Stimulated activated CD4-positive, alpha-beta T cell treated with anti-CD3 and anti-CD28 coated beads, Interleukin-15, amount 100 ng/mL, for 48 hours (primary cell): ENCODE data around the gene ASB8.

Experiments
- DNase-seq, 2 donors: peaks; one replicate each; pipeline ENCODE4 v3.0.0-alpha.2; 2020; ENCODE audit warnings: low read depth in 2 of 2

Gene ASB8

GRCh38 chr12:48157018-48157888 lies at the start of gene ASB8:
TSS of gene ASB8 (minus strand) at chr12:48157515. CDS start at chr12:48153496, 4,019 bp downstream.
- DNase-seq: peak; percentile 97 to 98

- no peak for DNase-seq
These were observed 45.9 kb upstream of the ASB8 start, which contains the start of gene OR10AD1 for GRCh38 chr12:48203192-48203591. TSS of gene OR10AD1 (minus strand) at chr12:48203292. CDS start at chr12:48203292, 0 bp downstream.

- DNase-seq: no peak
These were observed 45.5 kb upstream of the ASB8 start for GRCh38 chr12:48202766-48203165.

GRCh38 chr12:48201516-48201915 lies 44.2 kb upstream of the ASB8 start:
- DNase-seq: no peak

GRCh38 chr12:48201091-48201490 lies 43.8 kb upstream of the ASB8 start:
- no peak for DNase-seq

GRCh38 chr12:48199774-48200221 lies 42.5 kb upstream of the ASB8 start:
- no peak for DNase-seq

- no peak for DNase-seq
These were observed 41.7 kb upstream of the ASB8 start for GRCh38 chr12:48198985-48199384.

- DNase-seq: no peak
These were observed 41.3 kb upstream of the ASB8 start for GRCh38 chr12:48198672-48198971.

GRCh38 chr12:48197971-48198671 lies 40.8 kb upstream of the ASB8 start:
- peak; percentile 89 to 91 for DNase-seq

- DNase-seq: no peak
These were observed 40.2 kb upstream of the ASB8 start for GRCh38 chr12:48197549-48197970.

GRCh38 chr12:48194799-48195201 lies 37.5 kb upstream of the ASB8 start:
- DNase-seq: no peak

- DNase-seq: no peak
These were observed 36.3 kb upstream of the ASB8 start for GRCh38 chr12:48193623-48194022.

- DNase-seq: no peak
These were observed 35.5 kb upstream of the ASB8 start for GRCh38 chr12:48192861-48193260.

GRCh38 chr12:48191096-48191495 lies 33.8 kb upstream of the ASB8 start:
- no peak for DNase-seq

- DNase-seq: peak in 1 of 2 donors; percentile 60
These were observed 32.2 kb upstream of the ASB8 start for GRCh38 chr12:48189331-48190125.

GRCh38 chr12:48187916-48188695 lies 30.8 kb upstream of the ASB8 start:
- no peak for DNase-seq

- no peak for DNase-seq
These were observed 28.0 kb upstream of the ASB8 start for GRCh38 chr12:48185181-48185919.

- no peak for DNase-seq
These were observed 27.2 kb upstream of the ASB8 start for GRCh38 chr12:48184549-48184922.

- DNase-seq: no peak
These were observed 26.7 kb upstream of the ASB8 start for GRCh38 chr12:48183876-48184548.
